A673 (cell line): ENCODE measurements around the gene PRUNE2.

Experiments used
- EZH2 ChIP-seq: fragments of 200-600 bp; sonication (generic); IDR thresholded peaks from 2 replicates; pipeline ENCODE4 v1.6.1; 2017; ENCODE audit warnings: borderline replicate concordance, low read depth, mild to moderate bottlenecking, mixed read lengths, antibody characterized with exemption, low read length; ENCODE audit not compliant: poor library complexity, severe bottlenecking
- TF ChIP-seq, protein P1 (sequence below): fragments of 300-800, 200-600 bp; sonication (generic); conservative IDR thresholded peaks from 2 replicates; pipeline ENCODE4 v1.5.1; 2017; ENCODE audit warnings: low read depth, mild to moderate bottlenecking, antibody characterized with exemption, low read length, moderate library complexity, mixed read lengths

DNA sequence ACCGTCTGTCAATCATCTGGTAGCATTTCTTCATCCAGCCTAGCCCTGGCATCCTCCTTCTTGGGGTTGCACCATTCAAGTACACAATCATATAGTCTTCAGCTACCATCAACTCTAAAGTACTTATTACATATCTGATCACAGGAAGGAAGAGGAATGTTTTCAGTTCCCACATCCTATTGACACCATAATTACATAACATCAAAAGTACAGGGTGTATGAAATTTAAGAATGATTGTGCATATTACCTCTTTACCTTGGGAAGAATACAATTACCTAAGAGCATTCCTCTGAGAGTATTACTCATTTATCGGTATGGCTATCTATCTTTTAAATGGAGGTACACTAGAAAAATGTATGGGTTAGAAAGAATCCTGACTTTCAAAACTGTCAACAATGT is 268.5 kb downstream of the PRUNE2 start:
- no peak for TF ChIP-seq EZH2
- TF ChIP-seq, protein P1, sequence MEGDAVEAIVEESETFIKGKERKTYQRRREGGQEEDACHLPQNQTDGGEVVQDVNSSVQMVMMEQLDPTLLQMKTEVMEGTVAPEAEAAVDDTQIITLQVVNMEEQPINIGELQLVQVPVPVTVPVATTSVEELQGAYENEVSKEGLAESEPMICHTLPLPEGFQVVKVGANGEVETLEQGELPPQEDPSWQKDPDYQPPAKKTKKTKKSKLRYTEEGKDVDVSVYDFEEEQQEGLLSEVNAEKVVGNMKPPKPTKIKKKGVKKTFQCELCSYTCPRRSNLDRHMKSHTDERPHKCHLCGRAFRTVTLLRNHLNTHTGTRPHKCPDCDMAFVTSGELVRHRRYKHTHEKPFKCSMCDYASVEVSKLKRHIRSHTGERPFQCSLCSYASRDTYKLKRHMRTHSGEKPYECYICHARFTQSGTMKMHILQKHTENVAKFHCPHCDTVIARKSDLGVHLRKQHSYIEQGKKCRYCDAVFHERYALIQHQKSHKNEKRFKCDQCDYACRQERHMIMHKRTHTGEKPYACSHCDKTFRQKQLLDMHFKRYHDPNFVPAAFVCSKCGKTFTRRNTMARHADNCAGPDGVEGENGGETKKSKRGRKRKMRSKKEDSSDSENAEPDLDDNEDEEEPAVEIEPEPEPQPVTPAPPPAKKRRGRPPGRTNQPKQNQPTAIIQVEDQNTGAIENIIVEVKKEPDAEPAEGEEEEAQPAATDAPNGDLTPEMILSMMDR, result no peak
